OCI-M1 (cell line): Measurements from ENCODE around the gene NBEAL2.

Experiments
- DNase-seq: peaks from one replicate; lab custom pipeline; 2025; lab: John Stamatoyannopoulos, UW

The NBEAL2 gene

DNA sequence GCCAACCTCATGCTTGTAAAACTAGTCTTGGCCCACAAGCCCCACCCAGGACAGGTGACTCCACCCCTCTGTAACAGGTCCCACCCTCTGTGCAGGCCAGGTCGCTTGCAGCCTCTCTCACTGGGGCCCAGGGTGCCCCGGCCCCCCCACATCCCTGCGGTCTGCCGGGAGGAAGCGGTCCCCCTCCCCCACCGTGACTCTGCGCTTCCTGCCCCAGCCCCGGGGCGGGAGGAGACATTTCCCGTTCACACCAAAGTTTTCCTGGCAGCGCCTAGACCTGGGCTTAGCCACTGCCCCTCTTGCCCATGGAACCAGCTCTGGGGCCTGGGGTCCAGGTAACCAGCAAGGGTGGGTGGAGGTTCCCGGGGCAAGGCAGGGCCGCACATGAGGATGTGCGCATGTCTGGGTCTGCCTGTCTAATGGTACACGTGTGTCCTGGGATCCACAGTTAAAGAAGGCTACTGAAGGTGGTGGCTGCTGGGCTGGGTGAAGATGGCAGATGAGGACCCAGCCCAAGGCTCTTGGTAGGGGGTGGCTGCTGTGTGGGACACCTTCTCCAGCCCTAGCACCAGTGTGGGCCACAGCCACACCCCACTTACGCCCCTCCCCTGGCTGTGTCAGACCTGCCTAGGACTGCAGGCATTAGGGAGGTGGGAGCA is 8.4 kb downstream of the NBEAL2 start:
- DNase-seq: peak; percentile 93

DNA sequence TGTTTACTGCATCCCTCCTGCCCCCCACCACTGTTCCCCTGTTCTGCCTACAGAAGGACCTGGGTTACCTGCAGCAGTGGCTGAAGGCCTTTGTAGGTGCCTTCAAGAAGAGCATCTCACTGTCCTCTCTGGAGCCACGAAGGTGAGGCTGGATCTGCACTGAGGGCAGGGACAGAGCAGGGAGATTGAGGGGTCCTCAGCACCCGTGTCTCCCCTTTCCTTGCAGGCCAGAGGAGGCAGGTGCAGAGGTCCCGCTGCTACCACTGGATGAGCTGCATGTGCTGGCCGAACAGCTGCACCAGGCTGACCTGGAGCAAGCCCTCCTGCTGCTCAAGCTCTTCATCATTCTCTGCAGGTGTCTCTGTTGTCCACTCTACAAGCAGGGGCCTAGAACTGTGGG is 9.2 kb downstream of the NBEAL2 start:
- no peak for DNase-seq

DNA sequence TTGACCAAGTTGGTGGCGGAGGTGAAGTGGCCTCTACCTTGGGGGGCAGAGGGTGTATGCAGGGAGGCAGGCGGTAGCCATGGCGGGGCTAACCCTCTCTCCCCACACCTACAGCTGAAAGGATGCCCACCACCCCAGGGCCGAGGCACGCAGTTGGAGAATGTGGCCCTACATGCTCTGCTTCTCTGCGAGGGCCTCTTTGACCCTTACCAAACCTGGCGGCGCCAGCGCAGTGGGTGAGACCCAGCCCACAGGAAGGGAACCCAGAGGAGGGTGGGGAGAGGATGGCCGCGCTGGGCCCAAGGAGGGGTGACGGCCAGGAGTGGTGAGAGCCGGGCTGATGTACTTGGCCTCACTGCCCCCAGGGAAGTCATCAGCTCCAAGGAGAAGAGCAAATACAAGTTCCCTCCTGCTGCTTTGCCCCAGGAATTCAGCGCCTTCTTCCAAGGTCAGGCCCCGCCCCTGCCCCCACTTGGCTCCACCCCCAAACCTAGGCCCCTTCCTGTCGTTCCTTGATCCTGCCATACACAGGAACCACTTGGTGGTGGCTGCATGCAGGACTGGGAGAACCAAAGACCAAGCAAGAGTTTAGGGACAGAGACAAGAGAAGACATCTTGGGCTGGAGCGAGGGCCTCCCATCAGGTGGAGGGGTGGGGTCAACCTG is 9.8 kb downstream of the NBEAL2 start:
- DNase-seq: no peak

DNA sequence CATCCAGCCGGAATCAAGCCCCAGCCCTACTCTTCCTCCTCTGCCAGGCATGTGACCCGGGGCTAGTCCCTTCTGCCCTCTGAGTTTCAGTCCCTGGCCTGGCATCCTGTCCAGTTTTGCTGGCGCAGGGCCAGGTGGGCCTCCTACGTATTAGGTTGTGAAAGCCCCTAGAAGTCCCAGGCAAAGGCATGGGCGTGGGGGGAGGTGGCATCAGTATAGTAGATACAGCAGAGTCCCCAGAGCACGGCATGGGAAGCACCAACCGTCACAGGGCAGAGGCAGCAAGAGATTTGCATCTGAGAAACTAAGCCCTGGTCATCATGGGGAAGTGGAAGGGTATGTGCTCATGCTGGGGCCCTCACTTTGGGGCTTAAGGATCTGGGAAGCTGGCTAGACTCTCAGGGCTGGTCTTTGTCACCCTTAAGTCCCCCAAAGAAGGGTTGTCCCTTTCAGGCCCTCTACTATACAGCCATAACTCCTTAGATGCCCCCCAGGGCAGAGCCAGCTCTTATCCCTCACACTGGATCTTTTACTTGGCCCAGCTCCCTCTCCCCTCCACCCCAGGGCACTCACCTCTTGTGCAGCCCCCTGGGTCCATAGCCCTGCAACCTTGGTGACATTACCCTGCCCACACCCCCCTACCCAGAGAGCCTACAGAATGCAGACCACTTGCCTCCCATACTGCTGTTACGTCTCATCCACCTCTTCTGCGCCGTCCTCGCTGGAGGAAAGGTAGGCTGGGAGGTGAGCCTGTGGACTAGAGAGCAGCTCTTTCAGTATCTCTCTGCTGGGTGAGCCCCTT is 11.3 kb downstream of the NBEAL2 start:
- no peak for DNase-seq

DNA sequence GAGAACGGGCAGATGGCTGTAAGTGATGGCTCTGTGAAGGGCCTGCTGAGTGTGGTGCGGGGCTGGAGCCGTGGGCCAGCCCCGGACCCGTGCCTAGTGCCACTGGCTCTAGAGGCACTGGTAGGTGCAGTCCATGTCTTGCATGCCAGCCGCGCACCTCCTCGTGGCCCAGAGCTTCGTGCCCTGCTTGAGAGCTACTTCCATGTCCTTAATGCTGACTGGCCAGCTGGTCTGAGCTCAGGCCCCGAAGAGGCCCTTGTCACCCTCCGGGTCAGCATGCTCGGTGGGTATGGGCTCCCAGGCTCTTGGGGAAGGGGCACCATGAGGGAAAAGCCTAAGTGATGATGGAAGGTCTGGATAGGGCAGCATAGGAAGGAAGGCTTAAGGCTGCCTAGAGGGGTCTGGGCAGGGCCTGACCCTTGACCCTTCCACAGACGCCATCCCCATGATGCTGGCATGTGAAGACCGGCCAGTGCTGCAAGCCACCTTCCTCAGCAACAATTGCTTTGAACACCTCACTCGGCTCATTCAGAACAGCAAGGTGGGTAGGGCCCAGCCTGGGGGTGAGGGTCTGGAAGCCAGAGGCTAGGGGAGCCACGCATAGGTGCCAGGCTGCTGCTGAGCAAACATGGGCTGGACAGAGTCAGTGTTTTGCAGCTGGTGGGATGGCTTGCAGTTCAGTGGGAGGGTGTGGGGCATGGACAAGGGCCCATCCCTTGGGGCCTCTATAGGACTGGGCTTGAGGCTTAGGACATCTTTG is 12.1 kb downstream of the NBEAL2 start:
- no peak for DNase-seq

- no peak for DNase-seq
Measured at GRCh38 chr3:46992231-46992630, 12.8 kb downstream of the NBEAL2 start.

GRCh38 chr3:46993292-46993691 is 13.8 kb downstream of the NBEAL2 start:
- no peak for DNase-seq

DNA sequence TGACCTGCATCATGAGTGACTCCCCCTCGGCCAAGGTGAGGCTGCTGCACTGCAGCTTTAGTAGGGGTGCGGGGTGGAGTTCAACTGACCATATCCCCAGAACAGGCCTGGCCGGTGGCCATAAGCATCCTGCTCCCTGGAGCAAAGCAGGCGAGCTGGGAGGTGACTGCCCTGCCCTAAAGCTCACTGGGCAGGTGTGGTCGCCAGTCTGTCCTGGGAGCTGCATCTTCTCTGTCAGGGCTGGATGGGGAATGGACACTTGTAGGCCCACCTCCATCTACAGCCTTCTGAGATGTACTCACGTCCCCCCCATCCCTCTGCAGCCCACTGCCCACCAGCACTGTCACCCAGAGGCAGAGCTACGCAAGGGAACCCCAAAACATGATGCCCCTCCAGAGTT is 14.5 kb downstream of the NBEAL2 start:
- no peak for DNase-seq

DNA sequence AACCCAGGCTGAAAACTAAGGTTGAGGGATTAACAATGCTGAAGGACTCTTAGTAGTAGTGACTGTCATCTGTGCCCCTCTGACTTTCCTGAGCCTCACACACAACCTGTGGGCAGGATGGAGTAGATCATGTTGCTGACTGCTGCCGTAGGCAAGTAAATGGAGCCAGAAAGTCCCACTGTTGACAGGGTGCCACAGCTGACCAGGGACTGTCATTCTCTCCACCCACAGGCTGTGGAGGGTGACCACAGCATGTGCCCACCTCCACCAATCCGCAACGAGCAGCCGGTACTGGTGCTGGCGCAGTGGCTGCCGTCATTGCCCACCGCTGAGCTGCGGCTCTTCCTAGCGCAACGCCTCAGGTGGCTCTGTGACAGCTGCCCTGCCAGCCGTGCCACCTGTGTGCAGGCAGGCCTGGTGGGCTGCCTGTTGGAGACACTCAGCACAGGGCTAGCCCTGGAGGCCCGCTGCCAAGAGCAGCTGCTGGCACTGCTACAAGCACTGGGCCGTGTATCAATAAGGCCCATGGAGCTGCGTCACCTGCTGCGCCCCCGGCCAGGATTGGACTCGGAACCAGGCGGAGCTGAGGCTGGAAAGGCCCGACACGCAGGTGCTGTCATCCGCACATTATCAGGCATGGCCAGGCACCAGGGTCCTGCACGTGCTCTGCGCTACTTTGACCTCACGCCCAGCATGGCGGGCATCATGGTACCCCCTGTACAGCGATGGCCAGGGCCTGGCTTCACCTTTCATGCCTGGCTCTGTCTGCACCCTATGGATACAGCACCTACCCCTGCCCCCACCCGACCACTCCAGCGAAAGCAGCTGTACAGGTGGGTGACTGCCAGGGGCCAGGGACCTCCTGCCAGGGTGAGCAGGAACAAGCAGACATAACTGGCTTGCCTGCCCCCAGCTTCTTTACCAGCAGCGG is 15.6 kb downstream of the NBEAL2 start:
- no peak for DNase-seq

DNA sequence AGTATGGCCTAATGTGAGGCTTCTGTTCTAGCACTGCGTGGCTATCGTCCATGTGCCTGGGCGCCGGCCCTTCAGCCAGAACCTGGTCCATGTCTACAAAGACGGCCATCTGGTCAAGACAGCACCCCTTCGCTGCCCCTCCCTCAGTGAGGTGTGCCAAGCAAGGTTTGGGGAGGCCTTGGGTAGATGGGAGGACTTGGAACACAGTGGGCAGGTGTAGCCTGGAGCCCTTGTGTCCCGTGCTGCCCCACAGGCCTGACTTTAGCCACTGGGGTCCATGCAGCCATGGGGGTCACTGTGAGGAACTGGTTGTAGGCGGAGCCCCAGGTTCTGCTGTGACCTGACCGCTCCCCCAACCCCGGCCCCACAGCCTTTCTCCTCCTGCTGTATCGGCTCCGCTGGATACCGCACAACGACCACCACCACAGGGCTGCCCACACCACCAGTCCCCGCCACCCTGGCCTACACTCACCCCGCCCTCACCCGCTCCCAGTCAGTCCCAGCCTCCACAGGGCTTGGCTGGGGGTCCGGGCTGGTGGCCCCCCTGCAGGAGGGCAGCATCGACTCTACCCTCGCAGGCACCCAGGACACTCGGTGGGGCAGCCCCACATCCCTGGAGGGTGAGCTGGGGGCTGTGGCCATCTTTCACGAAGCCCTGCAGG is 16.6 kb downstream of the NBEAL2 start:
- DNase-seq: no peak

GRCh38 chr3:46996689-46997452 is 17.4 kb downstream of the NBEAL2 start:
- DNase-seq: no peak

DNA sequence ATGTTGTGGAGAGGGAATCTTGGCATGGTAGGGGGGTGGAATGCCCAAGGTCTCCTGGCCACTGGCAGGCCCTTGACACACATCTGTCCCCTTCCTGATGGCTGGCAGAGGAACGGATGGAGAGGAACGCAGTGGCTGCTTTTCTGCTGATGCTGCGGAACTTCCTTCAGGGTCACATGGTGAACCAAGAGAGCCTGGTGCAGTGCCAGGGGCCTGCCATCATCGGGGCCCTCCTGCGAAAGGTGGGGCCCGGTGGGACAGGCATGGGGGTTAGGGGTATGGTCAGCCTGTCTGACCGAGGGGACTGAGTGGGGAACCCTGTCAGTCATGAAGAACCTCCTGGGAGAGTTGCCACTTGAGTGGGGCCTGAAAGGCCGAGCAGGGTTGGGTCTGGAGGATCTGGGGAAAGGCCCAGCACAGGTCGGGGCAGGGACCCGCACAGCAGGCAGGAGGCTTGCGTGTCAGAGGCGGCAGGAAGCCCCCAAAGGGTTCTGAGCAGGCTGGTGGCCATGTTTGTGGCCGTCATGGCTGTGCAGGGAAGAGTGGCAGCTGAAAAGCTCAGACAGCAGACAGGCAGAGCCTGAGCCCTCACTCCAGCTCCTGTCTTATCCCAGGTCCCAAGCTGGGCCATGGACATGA is 18.1 kb downstream of the NBEAL2 start:
- DNase-seq: no peak

DNA sequence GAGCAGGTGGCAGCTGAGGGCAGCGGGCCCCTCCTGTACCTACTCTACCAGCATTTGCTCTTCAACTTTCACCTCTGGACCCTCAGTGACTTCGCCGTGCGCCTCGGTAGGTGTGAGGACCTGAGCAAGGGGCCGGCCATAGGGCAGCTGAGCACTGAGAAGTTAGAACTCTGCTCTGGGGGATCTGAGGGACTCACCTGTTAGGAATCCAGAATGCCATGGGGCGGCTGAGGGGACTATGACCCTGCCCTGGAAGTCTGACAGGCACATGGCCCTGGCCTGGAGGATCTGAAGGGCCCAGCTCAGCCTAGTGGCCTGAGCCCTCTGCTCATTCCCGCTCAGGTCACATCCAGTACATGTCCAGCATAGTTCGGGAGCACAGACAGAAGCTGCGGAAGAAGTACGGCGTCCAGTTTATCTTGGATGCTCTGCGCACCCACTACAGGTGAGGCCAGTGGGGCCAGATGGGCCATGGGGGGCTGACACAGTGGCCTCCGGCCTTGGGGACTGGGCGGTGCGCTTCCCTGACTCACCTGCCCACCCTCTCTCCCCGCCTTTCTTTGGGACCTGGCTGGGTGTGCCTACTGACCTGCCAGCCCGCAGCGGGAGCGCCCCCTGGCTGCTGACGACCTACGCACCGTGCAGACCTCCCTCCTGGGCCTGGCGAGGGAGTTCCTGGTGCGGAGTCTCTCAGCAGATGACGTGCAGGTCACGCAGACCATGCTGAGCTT is 18.8 kb downstream of the NBEAL2 start:
- DNase-seq: peak; percentile 58

GRCh38 chr3:46998852-46999515 is 19.5 kb downstream of the NBEAL2 start:
- DNase-seq: no peak

- no peak for DNase-seq
Measured at GRCh38 chr3:46999516-47000197, 20.2 kb downstream of the NBEAL2 start.

- DNase-seq: no peak
Measured at GRCh38 chr3:47000198-47000815, 20.8 kb downstream of the NBEAL2 start.
